BLaER1 (cell line): ENCODE data around the gene SRSF7.

Experiments
- H3K27ac ChIP-seq: shearing (Covaris generic); formaldehyde crosslinking; 2 replicates; pipeline ENCODE4 v1.8.1; 2022
- H3K27me3 ChIP-seq: shearing (Covaris generic); formaldehyde crosslinking; 2 replicates; pipeline ENCODE4 v1.8.1; 2022
- H3K36me3 ChIP-seq: shearing (Covaris generic); formaldehyde crosslinking; 2 replicates; pipeline ENCODE4 v1.8.1; 2022
- H3K4me1 ChIP-seq: shearing (Covaris generic); formaldehyde crosslinking; 2 replicates; pipeline ENCODE4 v1.8.1; 2022
- H3K4me2 ChIP-seq: shearing (Covaris generic); formaldehyde crosslinking; 2 replicates; pipeline ENCODE4 v1.8.1; 2022
- H3K4me3 ChIP-seq: shearing (Covaris generic); formaldehyde crosslinking; 2 replicates; pipeline ENCODE4 v1.8.1; 2022
- H3K9ac ChIP-seq: shearing (Covaris generic); formaldehyde crosslinking; 2 replicates; pipeline ENCODE4 v1.8.1; 2022
- H3K9me3 ChIP-seq: shearing (Covaris generic); formaldehyde crosslinking; 2 replicates; pipeline ENCODE4 v1.8.1; 2022
- H4K20me1 ChIP-seq: shearing (Covaris generic); formaldehyde crosslinking; 2 replicates; pipeline ENCODE4 v1.8.1; 2022
- Cebpa-rat ChIP-seq: shearing (Covaris generic); IDR thresholded peaks from 2 replicates; pipeline ENCODE4 v1.8.1; 2022

The SRSF7 gene

GRCh38 chr2:38733300-38733971, 17.7 kb downstream of the SRSF7 start:
- Histone ChIP-seq H3K4me3 (no peak overlapping the region), H3K4me1 (no peaks in the 10 kb centered on the region), H4K20me1 (peaks cover 29% of the 10 kb centered on the region), H3K27ac (no peak overlapping the region), H3K9ac (no peak overlapping the region; the same call in 1 of the 2 replicates), H3K27me3 (no peaks in the 10 kb centered on the region), H3K36me3 (peaks cover 93% of the 10 kb centered on the region), H3K4me2 (no peak overlapping the region), H3K9me3 (no peaks in the 10 kb centered on the region)
- no peak for TF ChIP-seq Cebpa-rat

GRCh38 chr2:38731684-38732221, 19.4 kb downstream of the SRSF7 start:
- Histone ChIP-seq H3K27ac (no peak overlapping the region), H3K9ac (no peak overlapping the region), H3K36me3 (peaks cover 76% of the 10 kb centered on the region), H3K4me2 (no peak overlapping the region), H4K20me1 (peaks cover 16% of the 10 kb centered on the region; the same call in 1 of the 2 replicates), H3K4me3 (no peak overlapping the region), H3K9me3 (no peaks in the 10 kb centered on the region), H3K4me1 (no peaks in the 10 kb centered on the region), H3K27me3 (no peaks in the 10 kb centered on the region)
- TF ChIP-seq Cebpa-rat, result no peak

GRCh38 chr2:38731090-38731489, 20.1 kb downstream of the SRSF7 start:
- Histone ChIP-seq H3K4me2 (no peak overlapping the region), H3K27ac (no peak overlapping the region), H3K36me3 (peaks cover 71% of the 10 kb centered on the region), H3K4me3 (no peak overlapping the region), H4K20me1 (0 out of 2 replicates have a peak, but pooled peaks cover 11% of the 10 kb centered on the region), H3K9ac (no peak overlapping the region), H3K27me3 (no peaks in the 10 kb centered on the region), H3K4me1 (no peaks in the 10 kb centered on the region), H3K9me3 (no peaks in the 10 kb centered on the region)
- no peak for TF ChIP-seq Cebpa-rat

- Histone ChIP-seq H3K36me3 (peaks cover 48% of the 10 kb centered on the region), H3K9ac (no peak overlapping the region), H3K4me1 (no peaks in the 10 kb centered on the region), H3K27me3 (no peaks in the 10 kb centered on the region), H3K4me2 (no peak overlapping the region), H4K20me1 (0 out of 2 replicates have a peak, but pooled peaks cover 6% of the 10 kb centered on the region), H3K9me3 (no peaks in the 10 kb centered on the region), H3K27ac (no peak overlapping the region), H3K4me3 (no peak overlapping the region)
- no peak for TF ChIP-seq Cebpa-rat
Measured at GRCh38 chr2:38728694-38729093, 22.5 kb downstream of the SRSF7 start.

GRCh38 chr2:38727661-38728060, 23.5 kb downstream of the SRSF7 start:
- H3K4me3 ChIP-seq, result no peak overlapping the region
- H3K27me3 ChIP-seq, result no peaks in the 10 kb centered on the region
- TF ChIP-seq Cebpa-rat, result no peak
- H3K9me3 ChIP-seq, result no peaks in the 10 kb centered on the region
- no peak overlapping the region for H3K9ac ChIP-seq
- no peak overlapping the region for H3K27ac ChIP-seq
- H3K36me3 ChIP-seq, result peaks cover 38% of the 10 kb centered on the region
- H4K20me1 ChIP-seq, result peaks cover 15% of the 10 kb centered on the region; the same call in 1 of the 2 replicates
- no peak overlapping the region for H3K4me2 ChIP-seq
- H3K4me1 ChIP-seq, result peaks cover 10% of the 10 kb centered on the region

GRCh38 chr2:38723173-38723572, 28.0 kb downstream of the SRSF7 start:
- peak overlapping the region; percentile 42; the same call in 1 of the 2 replicates for H3K9ac ChIP-seq
- peaks cover 19% of the 10 kb centered on the region for H3K9me3 ChIP-seq
- H3K36me3 ChIP-seq, result peaks cover 19% of the 10 kb centered on the region; the same call in 1 of the 2 replicates
- H3K4me2 ChIP-seq, result peak overlapping the region; percentile 79
- H3K27ac ChIP-seq, result no peak overlapping the region
- H3K27me3 ChIP-seq, result no peaks in the 10 kb centered on the region
- TF ChIP-seq Cebpa-rat, result no peak
- H3K4me1 ChIP-seq, result peaks cover 40% of the 10 kb centered on the region
- no peak overlapping the region for H3K4me3 ChIP-seq
- peaks cover 20% of the 10 kb centered on the region; the same call in 1 of the 2 replicates for H4K20me1 ChIP-seq

- Histone ChIP-seq H3K4me2 (peak overlapping the region; percentile 79), H3K9me3 (peaks cover 19% of the 10 kb centered on the region), H3K4me3 (no peak overlapping the region), H3K36me3 (peaks cover 26% of the 10 kb centered on the region), H3K27ac (peak overlapping the region; percentile 7; the same call in 1 of the 2 replicates), H3K27me3 (no peaks in the 10 kb centered on the region), H4K20me1 (peaks cover 20% of the 10 kb centered on the region; the same call in 1 of the 2 replicates), H3K4me1 (peaks cover 40% of the 10 kb centered on the region), H3K9ac (peak overlapping the region; percentile 42; the same call in 1 of the 2 replicates)
- TF ChIP-seq Cebpa-rat, result no peak
Measured at GRCh38 chr2:38722271-38723061, 28.7 kb downstream of the SRSF7 start.

GRCh38 chr2:38720613-38721241, 30.4 kb downstream of the SRSF7 start:
- H3K36me3 ChIP-seq, result peaks cover 35% of the 10 kb centered on the region
- H3K4me1 ChIP-seq, result peaks cover 40% of the 10 kb centered on the region
- H3K27me3 ChIP-seq, result no peaks in the 10 kb centered on the region
- TF ChIP-seq Cebpa-rat, result no peak
- peak overlapping the region; percentile 41 for H3K4me2 ChIP-seq
- peaks cover 20% of the 10 kb centered on the region; the same call in 1 of the 2 replicates for H4K20me1 ChIP-seq
- H3K4me3 ChIP-seq, result no peak overlapping the region
- no peak overlapping the region for H3K27ac ChIP-seq
- H3K9ac ChIP-seq, result no peak overlapping the region
- H3K9me3 ChIP-seq, result peaks cover 19% of the 10 kb centered on the region

GRCh38 chr2:38719706-38720105, 31.5 kb downstream of the SRSF7 start:
- Histone ChIP-seq H3K36me3 (peaks cover 41% of the 10 kb centered on the region), H3K9ac (no peak overlapping the region), H4K20me1 (peaks cover 14% of the 10 kb centered on the region; the same call in 1 of the 2 replicates), H3K4me2 (no peak overlapping the region), H3K4me3 (no peak overlapping the region), H3K27ac (no peak overlapping the region), H3K9me3 (peaks cover 19% of the 10 kb centered on the region), H3K27me3 (no peaks in the 10 kb centered on the region), H3K4me1 (peaks cover 40% of the 10 kb centered on the region)
- TF ChIP-seq Cebpa-rat, result no peak
